ENCODE measurements around the gene RUNX2.

DNA sequence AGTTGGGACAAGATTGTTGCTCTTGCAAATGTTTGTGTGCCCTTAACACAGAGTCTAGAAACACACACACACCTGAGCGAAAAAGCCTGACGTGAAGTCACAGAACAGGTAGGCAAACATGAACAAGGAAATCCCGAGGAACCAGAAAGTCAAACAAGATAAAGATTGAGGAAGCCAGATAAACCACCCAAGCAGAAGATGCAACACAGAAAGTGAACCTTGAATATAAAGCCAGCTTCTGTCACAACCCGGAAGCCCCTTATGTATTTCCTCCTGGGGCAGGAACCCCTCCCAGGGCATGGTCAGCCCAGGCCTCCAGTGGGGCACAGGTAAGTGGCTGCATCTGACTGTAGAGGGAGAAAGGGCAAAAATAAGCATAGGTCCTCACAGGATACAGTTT lies 207.8 kb downstream of the RUNX2 start:
- TF ChIP-seq CHD1 (IDR thresholded peaks at IDR 0.05; ENCODE audit: low read depth, low read length) (no peak), POLR2AphosphoS5 (IDR thresholded peaks at IDR 0.05; ENCODE audit: low read length) (no peak), JUND (IDR thresholded peaks at IDR 0.05; ENCODE audit: low read depth, low read length) (no peak), POLR2A (IDR thresholded peaks at IDR 0.05; ENCODE audit: low read depth, low read length) (no peak)
- TF ChIP-seq, protein P1, sequence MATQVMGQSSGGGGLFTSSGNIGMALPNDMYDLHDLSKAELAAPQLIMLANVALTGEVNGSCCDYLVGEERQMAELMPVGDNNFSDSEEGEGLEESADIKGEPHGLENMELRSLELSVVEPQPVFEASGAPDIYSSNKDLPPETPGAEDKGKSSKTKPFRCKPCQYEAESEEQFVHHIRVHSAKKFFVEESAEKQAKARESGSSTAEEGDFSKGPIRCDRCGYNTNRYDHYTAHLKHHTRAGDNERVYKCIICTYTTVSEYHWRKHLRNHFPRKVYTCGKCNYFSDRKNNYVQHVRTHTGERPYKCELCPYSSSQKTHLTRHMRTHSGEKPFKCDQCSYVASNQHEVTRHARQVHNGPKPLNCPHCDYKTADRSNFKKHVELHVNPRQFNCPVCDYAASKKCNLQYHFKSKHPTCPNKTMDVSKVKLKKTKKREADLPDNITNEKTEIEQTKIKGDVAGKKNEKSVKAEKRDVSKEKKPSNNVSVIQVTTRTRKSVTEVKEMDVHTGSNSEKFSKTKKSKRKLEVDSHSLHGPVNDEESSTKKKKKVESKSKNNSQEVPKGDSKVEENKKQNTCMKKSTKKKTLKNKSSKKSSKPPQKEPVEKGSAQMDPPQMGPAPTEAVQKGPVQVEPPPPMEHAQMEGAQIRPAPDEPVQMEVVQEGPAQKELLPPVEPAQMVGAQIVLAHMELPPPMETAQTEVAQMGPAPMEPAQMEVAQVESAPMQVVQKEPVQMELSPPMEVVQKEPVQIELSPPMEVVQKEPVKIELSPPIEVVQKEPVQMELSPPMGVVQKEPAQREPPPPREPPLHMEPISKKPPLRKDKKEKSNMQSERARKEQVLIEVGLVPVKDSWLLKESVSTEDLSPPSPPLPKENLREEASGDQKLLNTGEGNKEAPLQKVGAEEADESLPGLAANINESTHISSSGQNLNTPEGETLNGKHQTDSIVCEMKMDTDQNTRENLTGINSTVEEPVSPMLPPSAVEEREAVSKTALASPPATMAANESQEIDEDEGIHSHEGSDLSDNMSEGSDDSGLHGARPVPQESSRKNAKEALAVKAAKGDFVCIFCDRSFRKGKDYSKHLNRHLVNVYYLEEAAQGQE (IDR thresholded peaks at IDR 0.05; ENCODE audit: low read depth, low read length): no peak
